Esophagus squamous epithelium (tissue), 4 donors: ENCODE results near the gene TNNI3.

Experiments used
- CTCF ChIP-seq, 6 experiments: fragments of 450-650 bp in 4 of 6; fragments of 200-600 bp in 2 of 6; sonication (generic) in 2 of 6; IDR thresholded peaks; one replicate each; pipeline ENCODE4 v1.5.1; 2016 to 2019; ENCODE audit warnings: antibody characterized with exemption in 6 of 6, mild to moderate bottlenecking in 4 of 6, moderate library complexity in 4 of 6
- POLR2A ChIP-seq, 4 donors: fragments of 450-650 bp; IDR thresholded peaks; one replicate each; pipeline ENCODE4 v1.6.1; 2017; ENCODE audit warnings: antibody characterized with exemption in 4 of 4, mild to moderate bottlenecking in 4 of 4, moderate library complexity in 3 of 4

- TF ChIP-seq POLR2A (IDR thresholded peaks at IDR 0.05) = no peak
- no peak for TF ChIP-seq CTCF (IDR thresholded peaks at IDR 0.05)
Observed at GRCh38 chr19:55137915-55138314, 19.6 kb downstream of the TNNI3 start.
